ENCODE results near the gene SCUBE2. TPM values are rescaled to one million over a fixed set of nuclear protein-coding genes. Genes with fewer than 3 reads are reported as not detected.

The SCUBE2 gene
- total RNA-seq, 1 experiment from 2014 or later, result 1.9 TPM

DNA sequence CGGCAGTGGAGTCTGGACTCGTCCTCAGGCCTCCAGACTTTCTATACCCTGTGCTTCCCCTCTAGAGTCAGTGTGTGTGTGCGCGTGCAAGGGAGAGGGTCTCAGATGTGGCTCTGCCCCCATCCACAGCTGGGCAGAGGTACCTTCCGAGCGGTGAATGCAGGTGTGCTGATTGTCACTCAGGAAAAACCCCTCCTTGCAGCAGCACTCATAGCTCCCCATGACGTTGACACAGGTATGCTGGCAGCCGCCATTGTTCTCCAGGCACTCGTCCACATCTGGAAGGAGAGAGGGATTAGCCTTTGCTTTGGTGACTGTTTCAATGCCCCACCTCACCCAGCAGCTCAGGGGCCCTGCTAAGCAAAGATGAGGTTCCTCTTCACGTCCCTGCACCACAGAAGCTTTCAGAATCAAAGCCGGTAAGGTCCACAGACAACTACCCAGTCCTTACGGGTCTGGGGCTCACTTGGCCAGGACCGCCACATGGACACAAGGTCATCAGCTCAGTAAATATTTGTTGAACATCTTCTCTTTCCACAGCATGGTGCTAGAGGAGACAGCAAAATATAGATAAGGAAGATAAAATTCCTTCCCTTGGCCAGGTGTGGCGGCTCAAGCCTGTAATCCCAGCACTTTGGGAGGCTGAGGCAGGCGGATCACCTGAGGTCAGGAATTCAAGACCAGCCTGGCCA is 16.9 kb downstream of the SCUBE2 start:
- H3K36me3 Mint-ChIP-seq, result no peaks in the 10 kb centered on the region
- no peak overlapping the region for H3K27ac Mint-ChIP-seq
- H3K27me3 Mint-ChIP-seq (ENCODE audit: low read depth), result no peaks in the 10 kb centered on the region; the same call in 1 of the 2 replicates
- DNase-seq (ENCODE audit: low spot score) (no peak), ATAC-seq (no peak)
- H3K9me3 Mint-ChIP-seq, result no peaks in the 10 kb centered on the region
- ChIA-PET POLR2A (no interaction called here), CTCF (interaction anchor here (0.7 to 2.7 kb wide), 5 partner anchors 13 to 63 kb away, joined by 3 to 11 read pairs (median 5); no protein-coding TSS in a partner anchor)
- H3K4me3 Mint-ChIP-seq, result no peak overlapping the region
- H3K4me1 Mint-ChIP-seq, result peaks cover 18% of the 10 kb centered on the region
- TF ChIP-seq RORB (CRISPR knock-in tag; IDR thresholded peaks at IDR 0.05), result no peak
- no peak for TF ChIP-seq GRHL2 (CRISPR knock-in tag; IDR thresholded peaks at IDR 0.05; ENCODE audit: insufficient replicate concordance, severe bottlenecking)
- TF ChIP-seq ZNF671 (CRISPR knock-in tag; IDR thresholded peaks at IDR 0.05), result no peak
- TF ChIP-seq TEAD4 (CRISPR knock-in tag; IDR thresholded peaks at IDR 0.05), result no peak
- TF ChIP-seq HMGXB4 (CRISPR knock-in tag; IDR thresholded peaks at IDR 0.05), result no peak
- no peak for TF ChIP-seq JUN (CRISPR knock-in tag; IDR thresholded peaks at IDR 0.05)
- no peak for TF ChIP-seq ATF6 (CRISPR knock-in tag; IDR thresholded peaks at IDR 0.05)
- TF ChIP-seq E2F4 (CRISPR knock-in tag; IDR thresholded peaks at IDR 0.05; ENCODE audit: borderline replicate concordance, low read depth), result no peak

GRCh38 chr11:9073466-9074225 is 17.8 kb downstream of the SCUBE2 start:
- CTCF ChIA-PET, result interaction anchor here (1.0 to 2.7 kb wide), 4 partner anchors 12 to 64 kb away, joined by 3 to 11 read pairs (median 6); no protein-coding TSS in a partner anchor
- DNase-seq (ENCODE audit: low spot score) (no peak), ATAC-seq (no peak)
- Mint-ChIP-seq H3K27ac (no peak overlapping the region), H3K9me3 (no peaks in the 10 kb centered on the region), H3K4me1 (peaks cover 18% of the 10 kb centered on the region), H3K27me3 (ENCODE audit: low read depth) (no peaks in the 10 kb centered on the region; the same call in 1 of the 2 replicates), H3K4me3 (no peak overlapping the region), H3K36me3 (no peaks in the 10 kb centered on the region)
- POLR2A ChIA-PET, result no interaction called here
- TF ChIP-seq, protein P1, sequence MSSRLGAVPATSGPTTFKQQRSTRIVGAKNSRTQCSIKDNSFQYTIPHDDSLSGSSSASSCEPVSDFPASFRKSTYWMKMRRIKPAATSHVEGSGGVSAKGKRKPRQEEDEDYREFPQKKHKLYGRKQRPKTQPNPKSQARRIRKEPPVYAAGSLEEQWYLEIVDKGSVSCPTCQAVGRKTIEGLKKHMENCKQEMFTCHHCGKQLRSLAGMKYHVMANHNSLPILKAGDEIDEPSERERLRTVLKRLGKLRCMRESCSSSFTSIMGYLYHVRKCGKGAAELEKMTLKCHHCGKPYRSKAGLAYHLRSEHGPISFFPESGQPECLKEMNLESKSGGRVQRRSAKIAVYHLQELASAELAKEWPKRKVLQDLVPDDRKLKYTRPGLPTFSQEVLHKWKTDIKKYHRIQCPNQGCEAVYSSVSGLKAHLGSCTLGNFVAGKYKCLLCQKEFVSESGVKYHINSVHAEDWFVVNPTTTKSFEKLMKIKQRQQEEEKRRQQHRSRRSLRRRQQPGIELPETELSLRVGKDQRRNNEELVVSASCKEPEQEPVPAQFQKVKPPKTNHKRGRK (CRISPR knock-in tag; IDR thresholded peaks at IDR 0.05; ENCODE audit: borderline replicate concordance), result no peak
- TF ChIP-seq ESRRA (CRISPR knock-in tag; IDR thresholded peaks at IDR 0.05; ENCODE audit: borderline replicate concordance) (no peak), SMAD4 (CRISPR knock-in tag; IDR thresholded peaks at IDR 0.05) (no peak)

DNA sequence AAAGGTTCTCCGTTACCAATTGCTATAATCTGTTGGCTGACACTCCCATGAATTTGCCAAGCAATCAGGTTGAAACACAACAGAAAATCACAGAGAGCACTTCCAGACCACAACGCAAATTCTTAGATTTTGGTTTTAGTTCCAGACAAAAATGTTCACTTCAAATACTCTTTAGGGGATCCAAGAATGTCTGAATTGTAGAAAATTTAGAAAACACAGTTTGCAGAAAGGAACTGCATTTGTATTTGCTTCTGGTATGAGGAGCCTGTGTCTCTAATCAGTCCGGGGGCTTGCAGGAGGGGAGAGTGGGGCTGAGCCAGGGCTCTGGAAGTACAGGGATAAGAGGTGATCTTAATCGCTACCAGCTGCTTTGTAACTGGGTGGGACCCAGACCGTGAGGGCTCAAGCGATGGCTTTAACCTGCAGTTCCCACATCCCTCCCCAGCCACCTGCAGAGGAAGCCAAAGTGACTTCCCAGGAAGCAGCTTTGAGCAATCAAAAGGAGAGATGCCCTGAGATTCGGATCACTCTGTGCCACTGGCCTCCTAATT is 18.7 kb downstream of the SCUBE2 start:
- CTCF ChIA-PET, result interaction anchor here (0.6 to 2.7 kb wide), 4 partner anchors 11 to 65 kb away, joined by 4 to 11 read pairs (median 9); no protein-coding TSS in a partner anchor
- TF ChIP-seq RORB (CRISPR knock-in tag; IDR thresholded peaks at IDR 0.05) (no peak), CBFB (CRISPR knock-in tag; IDR thresholded peaks at IDR 0.05; ENCODE audit: low read depth) (no peak)
- TF ChIP-seq, protein P2, sequence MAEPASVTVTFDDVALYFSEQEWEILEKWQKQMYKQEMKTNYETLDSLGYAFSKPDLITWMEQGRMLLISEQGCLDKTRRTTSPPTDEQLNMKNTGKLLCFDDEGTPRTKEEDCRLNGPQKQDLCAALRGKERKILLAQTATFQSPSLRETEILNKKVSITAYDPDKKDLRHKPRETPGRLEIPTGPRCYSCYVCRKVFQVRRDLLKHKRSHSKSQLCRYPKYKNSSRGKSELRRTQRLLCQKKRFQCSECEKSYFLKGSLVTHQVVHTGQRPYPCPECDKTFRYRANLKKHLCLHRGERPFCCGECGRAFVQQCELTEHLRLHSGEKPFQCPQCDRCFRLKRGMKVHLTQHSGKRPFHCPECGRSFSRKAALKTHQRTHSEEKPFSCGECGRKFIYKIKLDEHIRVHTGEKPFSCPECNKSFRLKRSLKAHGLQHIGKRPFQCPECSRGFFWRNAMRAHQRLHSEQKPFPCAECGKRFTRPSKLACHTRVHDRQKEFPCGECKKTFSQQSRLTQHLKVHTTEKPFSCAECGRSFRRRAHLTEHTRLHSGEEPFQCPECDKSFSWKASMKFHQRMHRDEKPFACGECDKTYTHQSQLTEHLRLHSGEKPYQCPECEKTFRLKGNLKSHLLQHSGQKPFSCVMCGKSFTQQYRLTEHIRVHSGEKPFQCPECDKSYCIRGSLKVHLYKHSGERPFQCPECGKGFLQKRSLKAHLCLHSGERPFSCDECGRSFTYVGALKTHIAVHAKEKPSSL (CRISPR knock-in tag; conservative IDR thresholded peaks at IDR 0.05), result no peak
- TF ChIP-seq, protein P3, sequence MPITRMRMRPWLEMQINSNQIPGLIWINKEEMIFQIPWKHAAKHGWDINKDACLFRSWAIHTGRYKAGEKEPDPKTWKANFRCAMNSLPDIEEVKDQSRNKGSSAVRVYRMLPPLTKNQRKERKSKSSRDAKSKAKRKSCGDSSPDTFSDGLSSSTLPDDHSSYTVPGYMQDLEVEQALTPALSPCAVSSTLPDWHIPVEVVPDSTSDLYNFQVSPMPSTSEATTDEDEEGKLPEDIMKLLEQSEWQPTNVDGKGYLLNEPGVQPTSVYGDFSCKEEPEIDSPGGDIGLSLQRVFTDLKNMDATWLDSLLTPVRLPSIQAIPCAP (CRISPR knock-in tag; IDR thresholded peaks at IDR 0.05), result no peak
- TF ChIP-seq, protein P4, sequence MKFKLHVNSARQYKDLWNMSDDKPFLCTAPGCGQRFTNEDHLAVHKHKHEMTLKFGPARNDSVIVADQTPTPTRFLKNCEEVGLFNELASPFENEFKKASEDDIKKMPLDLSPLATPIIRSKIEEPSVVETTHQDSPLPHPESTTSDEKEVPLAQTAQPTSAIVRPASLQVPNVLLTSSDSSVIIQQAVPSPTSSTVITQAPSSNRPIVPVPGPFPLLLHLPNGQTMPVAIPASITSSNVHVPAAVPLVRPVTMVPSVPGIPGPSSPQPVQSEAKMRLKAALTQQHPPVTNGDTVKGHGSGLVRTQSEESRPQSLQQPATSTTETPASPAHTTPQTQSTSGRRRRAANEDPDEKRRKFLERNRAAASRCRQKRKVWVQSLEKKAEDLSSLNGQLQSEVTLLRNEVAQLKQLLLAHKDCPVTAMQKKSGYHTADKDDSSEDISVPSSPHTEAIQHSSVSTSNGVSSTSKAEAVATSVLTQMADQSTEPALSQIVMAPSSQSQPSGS (CRISPR knock-in tag; IDR thresholded peaks at IDR 0.05; ENCODE audit: borderline replicate concordance, low read depth), result no peak

More for the DNA sequence above, 18.7 kb downstream of the SCUBE2 start:
- H3K4me3 Mint-ChIP-seq, result no peak overlapping the region
- no peaks in the 10 kb centered on the region; the same call in 1 of the 2 replicates for H3K27me3 Mint-ChIP-seq (ENCODE audit: low read depth)
- DNase-seq (ENCODE audit: low spot score), result no peak
- H3K36me3 Mint-ChIP-seq, result no peaks in the 10 kb centered on the region
- POLR2A ChIA-PET, result no interaction called here
- no peak overlapping the region for H3K27ac Mint-ChIP-seq
- peaks cover 14% of the 10 kb centered on the region for H3K4me1 Mint-ChIP-seq
- H3K9me3 Mint-ChIP-seq, result no peaks in the 10 kb centered on the region
- ATAC-seq, result no peak

Data from WTC11 (cell line).